Brain microvascular endothelial cell (primary cell): Measurements from ENCODE around the gene RCOR1.

Experiments used
- DNase-seq: peaks from one replicate; pipeline ENCODE4 v3.0.0-alpha.2; 2020
- H3K27ac ChIP-seq: fragments of 250-450 bp; sonication (Bioruptor Pico); 2 replicates; pipeline ENCODE4 v1.5.1; 2020; ENCODE audit warnings: mild to moderate bottlenecking, moderate library complexity
- H3K27me3 ChIP-seq: fragments of 250-450 bp; sonication (Bioruptor Pico); replicated peaks from 2 replicates; pipeline ENCODE4 v1.5.1; 2020; ENCODE audit warnings: mild to moderate bottlenecking
- H3K36me3 ChIP-seq: fragments of 250-450 bp; sonication (Bioruptor Pico); replicated peaks from 2 replicates; pipeline ENCODE4 v1.5.1; 2020; ENCODE audit warnings: mild to moderate bottlenecking
- H3K4me3 ChIP-seq: 2 replicates; pipeline ENCODE4 v1.5.1; 2011; ENCODE audit warnings: low read depth, mild to moderate bottlenecking, control low read depth, low read length, moderate library complexity
- in situ Hi-C: cut with HindIII; loops from 2 replicates; pipeline ENCODE4 v1.10.0; 2017; ENCODE audit warnings: low sequenced_read_pairs, low pct_ligation_motif_present
- TF ChIP-seq, protein P1 (sequence below): IDR thresholded peaks from 2 replicates; pipeline ENCODE4 v1.5.1; 2011; ENCODE audit warnings: low read depth, mild to moderate bottlenecking, moderate library complexity, low read length, control low read depth, inconsistent platforms; ENCODE audit errors: missing control alignments

Gene RCOR1

DNA sequence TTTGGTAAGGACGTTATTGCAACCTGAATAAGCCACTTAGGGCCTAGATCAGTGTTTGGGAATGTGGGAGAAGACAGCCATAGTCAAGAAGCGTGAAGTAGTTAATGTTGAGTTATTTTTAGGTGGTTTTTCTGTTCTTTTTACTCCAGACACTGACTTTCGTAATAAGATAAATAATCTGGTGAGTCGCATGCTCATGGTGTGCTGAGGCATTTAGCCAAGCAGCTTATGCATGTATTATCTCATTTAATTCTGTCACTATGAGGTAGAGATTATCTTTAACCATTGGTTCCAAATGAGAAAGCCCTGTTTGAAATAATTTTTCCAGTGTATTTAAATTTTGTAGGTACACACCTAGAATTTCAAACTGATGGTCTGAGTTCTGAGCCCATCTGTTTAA is 67.3 kb downstream of the RCOR1 start:
- peak; percentile 19 for DNase-seq
- no peak overlapping the region for H3K4me3 ChIP-seq
- no peak overlapping the region for H3K27ac ChIP-seq
- no peaks in the 10 kb centered on the region for H3K27me3 ChIP-seq
- TF ChIP-seq, protein P1, sequence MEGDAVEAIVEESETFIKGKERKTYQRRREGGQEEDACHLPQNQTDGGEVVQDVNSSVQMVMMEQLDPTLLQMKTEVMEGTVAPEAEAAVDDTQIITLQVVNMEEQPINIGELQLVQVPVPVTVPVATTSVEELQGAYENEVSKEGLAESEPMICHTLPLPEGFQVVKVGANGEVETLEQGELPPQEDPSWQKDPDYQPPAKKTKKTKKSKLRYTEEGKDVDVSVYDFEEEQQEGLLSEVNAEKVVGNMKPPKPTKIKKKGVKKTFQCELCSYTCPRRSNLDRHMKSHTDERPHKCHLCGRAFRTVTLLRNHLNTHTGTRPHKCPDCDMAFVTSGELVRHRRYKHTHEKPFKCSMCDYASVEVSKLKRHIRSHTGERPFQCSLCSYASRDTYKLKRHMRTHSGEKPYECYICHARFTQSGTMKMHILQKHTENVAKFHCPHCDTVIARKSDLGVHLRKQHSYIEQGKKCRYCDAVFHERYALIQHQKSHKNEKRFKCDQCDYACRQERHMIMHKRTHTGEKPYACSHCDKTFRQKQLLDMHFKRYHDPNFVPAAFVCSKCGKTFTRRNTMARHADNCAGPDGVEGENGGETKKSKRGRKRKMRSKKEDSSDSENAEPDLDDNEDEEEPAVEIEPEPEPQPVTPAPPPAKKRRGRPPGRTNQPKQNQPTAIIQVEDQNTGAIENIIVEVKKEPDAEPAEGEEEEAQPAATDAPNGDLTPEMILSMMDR: no peak
- in situ Hi-C loops: no loop called here
- no peaks in the 10 kb centered on the region for H3K36me3 ChIP-seq

DNA sequence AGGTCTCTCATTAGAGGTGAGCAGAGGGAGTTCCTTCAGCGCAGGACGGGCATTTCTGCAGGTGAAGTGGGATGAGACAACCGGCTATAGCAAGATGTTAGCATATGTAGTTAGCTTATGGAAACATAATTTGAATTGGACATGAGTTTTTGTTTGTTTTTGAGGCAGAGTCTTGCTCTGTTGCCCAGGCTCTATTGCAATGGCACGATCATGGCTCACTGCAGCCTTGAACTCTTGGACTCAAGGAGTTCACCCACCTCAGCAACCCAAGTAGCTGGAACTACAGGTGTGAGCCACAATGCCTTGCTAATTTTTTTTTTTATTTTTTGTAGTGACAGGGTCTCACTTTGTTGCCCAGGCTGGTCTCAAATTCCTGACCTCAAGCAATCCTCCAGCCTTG is 69.2 kb downstream of the RCOR1 start:
- no peak for DNase-seq
- Histone ChIP-seq H3K27me3 (no peaks in the 10 kb centered on the region), H3K36me3 (no peaks in the 10 kb centered on the region), H3K27ac (no peak overlapping the region), H3K4me3 (no peak overlapping the region)
- in situ Hi-C loops: no loop called here
- TF ChIP-seq, protein P1: no peak

DNA sequence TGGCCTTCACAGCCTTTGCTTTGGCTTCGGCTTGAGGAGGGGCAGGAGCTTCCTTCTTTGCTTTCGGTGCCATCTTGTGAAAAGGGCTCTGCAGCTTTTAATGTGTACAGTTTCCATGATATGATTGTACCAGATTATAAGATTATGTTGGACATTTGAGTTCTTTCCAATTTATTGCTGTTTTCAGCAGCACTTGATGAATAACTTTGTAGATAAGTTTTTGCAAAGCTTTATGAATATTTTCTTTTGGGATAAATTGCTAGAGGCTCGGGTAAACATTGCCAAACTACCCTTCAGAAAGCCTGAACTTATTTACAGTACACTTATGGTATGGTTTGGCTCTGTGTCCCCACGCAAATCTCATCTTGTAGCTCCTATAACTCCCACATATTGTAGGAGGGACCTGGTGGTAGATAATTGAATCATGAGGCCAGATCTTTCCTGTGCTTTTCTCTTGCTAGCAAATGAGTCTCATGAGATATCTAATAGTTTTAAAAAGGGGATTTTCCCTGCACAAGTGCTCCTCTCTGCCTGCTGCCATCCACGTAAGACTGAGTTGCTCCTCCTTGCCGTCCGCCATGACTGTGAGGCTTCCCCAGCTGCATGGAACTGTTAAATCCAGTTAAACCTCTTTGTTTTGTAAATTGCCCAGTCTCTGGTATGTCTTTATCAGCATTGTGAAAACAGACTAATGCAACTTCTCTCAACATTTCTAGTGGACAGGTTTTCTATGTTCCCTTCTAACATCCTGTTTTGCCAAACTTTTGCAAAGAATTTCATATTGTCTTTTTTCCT is 70.4 kb downstream of the RCOR1 start:
- in situ Hi-C loops: no loop called here
- Histone ChIP-seq H3K27me3 (no peaks in the 10 kb centered on the region), H3K27ac (no peak overlapping the region), H3K36me3 (no peaks in the 10 kb centered on the region), H3K4me3 (no peak overlapping the region)
- TF ChIP-seq, protein P1: no peak
- DNase-seq: no peak

DNA sequence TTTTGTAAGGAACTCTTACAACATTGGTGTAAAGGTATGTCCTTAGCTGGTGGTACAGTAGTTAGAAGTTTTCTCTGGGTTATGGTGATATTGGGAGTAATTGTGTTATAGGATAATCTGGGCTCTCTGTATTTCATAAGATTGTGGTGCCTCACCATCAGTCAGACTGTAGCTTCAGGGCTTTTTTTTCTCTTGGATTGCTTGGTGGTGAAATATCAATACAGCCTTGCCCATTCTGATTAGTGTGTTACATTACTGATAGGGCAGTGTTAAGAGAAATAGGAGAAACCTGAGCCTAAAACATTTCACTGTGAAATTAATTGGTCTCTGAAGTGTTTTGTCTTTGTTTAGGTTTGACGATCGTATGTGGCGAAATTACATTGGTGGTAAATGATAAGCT is 71.0 kb downstream of the RCOR1 start:
- TF ChIP-seq, protein P1: no peak
- Histone ChIP-seq H3K27me3 (no peaks in the 10 kb centered on the region), H3K36me3 (no peaks in the 10 kb centered on the region)

DNA sequence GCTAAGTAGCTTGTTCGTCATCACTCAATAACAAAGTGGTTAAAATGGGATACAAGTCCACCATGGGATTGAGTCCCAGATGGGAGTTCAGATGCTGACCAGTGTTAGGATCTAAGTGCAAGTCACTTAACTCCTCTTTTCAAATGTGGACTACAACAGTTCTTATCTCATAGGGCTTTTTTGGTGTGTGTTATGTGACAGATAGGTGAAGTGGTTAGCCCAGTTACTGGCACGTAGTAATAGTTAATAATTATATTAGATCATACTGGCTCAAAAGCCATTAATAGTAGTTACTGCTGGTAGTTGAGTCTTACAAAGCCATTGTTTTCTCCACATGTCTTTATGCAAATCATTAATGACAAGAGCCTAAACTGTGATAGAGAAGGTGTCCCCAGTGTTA is 73.2 kb downstream of the RCOR1 start:
- in situ Hi-C loops: no loop called here
- no peak for DNase-seq
- H3K27ac ChIP-seq: no peak overlapping the region
- TF ChIP-seq, protein P1: no peak
- no peaks in the 10 kb centered on the region for H3K27me3 ChIP-seq
- no peaks in the 10 kb centered on the region for H3K36me3 ChIP-seq
- no peak overlapping the region for H3K4me3 ChIP-seq

More for the DNA sequence above, 71.0 kb downstream of the RCOR1 start:
- in situ Hi-C loops: no loop called here
- DNase-seq: no peak
- Histone ChIP-seq H3K4me3 (no peak overlapping the region), H3K27ac (no peak overlapping the region)

DNA sequence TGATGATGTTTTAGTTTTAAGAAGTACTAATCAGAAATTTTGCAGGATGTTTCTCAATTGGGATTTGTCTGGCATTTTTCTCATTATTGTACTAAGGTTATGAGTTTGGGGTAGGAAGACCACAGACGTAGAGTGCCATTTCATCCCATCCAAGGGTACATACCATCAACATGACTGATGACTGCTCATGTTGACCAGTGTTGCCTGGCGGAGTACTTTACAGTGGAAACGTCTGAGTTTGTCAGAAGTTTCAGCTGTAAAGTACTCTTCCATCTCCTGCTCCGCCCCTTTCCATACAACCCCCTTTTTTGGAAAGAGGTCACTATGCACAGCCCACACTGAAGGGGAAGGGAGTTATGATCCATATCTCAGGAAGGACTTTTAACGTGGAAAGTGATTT is 74.2 kb downstream of the RCOR1 start:
- in situ Hi-C loops: no loop called here
- Histone ChIP-seq H3K4me3 (no peak overlapping the region), H3K27ac (no peak overlapping the region), H3K27me3 (no peaks in the 10 kb centered on the region), H3K36me3 (no peaks in the 10 kb centered on the region)
- TF ChIP-seq, protein P1: no peak
- peak; percentile 53 for DNase-seq
